Islet of Langerhans (tissue), 1 donor: ENCODE results near the gene ZNF460.
"Not testable (repeated sequence)": the region's sequence is repeated elsewhere in the genome, so short reads cannot be mapped to it uniquely, and the experiment has no call there.

Experiments
- FAIRE-seq: peaks from one replicate; lab custom pipeline; 2011; peaks lifted over from hg19 to GRCh38; lab: Jason Lieb, UNC

The ZNF460 gene

DNA sequence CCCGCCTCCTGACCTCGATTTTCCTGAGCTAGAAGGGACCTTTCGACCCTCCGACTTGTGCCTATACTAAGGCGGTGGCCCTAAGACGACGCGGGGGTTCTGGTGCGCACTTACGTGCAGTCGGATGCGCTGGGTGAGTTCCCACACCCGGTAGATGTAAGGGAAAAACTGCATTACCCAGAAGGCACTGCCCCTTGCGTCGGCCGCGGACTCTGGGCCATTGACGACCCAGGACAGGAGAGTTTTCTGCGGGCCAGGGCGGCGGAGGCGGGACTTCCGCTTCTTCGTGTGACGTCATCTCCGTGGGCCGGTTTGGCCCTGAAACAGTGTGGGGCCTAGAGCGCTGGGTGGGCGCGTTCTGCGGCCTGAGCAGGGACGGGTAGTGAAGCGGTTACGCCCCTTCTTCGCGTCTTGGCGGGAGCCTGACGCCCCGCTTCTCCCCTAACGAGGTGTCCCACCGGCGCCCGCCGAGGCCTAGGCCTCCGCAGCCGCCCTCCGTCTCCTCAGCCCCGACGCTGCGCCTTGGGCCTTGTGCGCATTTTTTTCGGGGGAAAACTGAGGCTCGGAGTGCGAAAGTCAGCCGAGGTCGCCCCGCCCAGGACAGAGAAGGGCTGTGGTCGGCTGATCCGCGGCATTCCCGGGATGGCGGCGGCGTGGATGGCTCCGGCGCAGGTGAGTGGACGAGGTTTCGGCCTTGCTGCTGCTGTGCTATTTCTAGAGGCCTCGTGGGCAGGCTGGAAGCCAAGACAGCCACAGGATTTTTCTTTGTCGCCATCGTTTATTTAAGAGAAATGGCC, at the start of gene ZNF460:
ZNF460 (plus strand) TSS at position 321 of the 797 bp plus-strand sequence; CDS start at position 643, 322 bp downstream.
- FAIRE-seq, result no peak

DNA sequence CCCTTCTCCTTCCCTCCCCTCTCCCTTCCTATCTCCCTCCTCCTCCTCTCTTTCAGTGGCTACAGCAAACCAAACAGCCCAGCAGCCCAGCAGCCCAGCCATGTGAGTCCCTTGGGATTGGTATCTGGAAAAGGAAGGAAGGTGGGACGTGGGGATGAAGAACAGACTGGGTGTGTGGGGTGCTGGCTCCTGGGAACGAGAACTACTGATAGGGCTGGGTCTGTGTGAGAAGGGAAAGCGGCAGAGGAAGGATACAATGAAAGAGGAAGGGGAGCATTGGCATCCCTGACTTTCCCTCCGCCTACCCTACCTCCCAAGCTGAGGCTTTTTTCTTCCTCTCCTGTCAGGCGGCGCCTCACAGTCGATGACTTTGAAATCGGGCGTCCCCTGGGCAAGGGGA, 48.6 kb upstream of the ZNF460 start:
- FAIRE-seq, result no peak

DNA sequence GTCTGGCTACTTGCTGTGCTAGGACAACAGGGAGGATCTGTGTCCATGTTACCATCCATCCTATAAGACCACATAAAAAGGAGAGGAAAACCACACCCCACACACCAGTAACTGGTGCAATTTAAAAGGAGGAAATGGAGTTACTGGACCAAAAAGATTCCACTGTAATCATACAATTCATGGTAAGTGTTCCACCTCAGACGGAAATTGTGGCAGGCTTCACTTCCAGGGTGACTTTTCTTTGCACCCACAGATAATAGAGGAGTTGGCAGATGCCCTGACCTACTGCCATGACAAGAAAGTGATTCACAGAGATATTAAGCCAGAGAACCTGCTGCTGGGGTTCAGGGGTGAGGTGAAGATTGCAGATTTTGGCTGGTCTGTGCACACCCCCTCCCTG, 47.1 kb upstream of the ZNF460 start:
- no peak for FAIRE-seq

DNA sequence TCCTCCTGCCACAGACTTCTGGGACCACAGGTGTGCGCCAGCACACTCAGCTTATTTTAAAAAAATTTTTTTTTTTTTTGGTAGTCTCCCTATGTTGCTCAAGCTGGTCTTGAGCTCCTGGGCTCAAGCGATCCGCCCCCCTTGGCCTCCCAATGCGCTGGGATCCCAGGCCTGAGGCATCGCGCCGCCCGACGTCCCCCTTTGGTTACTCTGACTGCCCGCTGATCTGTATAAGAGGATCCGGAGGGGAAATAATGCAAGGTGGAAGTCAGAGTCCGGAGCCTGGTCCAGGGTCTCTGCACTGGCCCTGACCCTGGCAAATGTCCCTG, 40.3 kb upstream of the ZNF460 start:
- FAIRE-seq, result no peak

DNA sequence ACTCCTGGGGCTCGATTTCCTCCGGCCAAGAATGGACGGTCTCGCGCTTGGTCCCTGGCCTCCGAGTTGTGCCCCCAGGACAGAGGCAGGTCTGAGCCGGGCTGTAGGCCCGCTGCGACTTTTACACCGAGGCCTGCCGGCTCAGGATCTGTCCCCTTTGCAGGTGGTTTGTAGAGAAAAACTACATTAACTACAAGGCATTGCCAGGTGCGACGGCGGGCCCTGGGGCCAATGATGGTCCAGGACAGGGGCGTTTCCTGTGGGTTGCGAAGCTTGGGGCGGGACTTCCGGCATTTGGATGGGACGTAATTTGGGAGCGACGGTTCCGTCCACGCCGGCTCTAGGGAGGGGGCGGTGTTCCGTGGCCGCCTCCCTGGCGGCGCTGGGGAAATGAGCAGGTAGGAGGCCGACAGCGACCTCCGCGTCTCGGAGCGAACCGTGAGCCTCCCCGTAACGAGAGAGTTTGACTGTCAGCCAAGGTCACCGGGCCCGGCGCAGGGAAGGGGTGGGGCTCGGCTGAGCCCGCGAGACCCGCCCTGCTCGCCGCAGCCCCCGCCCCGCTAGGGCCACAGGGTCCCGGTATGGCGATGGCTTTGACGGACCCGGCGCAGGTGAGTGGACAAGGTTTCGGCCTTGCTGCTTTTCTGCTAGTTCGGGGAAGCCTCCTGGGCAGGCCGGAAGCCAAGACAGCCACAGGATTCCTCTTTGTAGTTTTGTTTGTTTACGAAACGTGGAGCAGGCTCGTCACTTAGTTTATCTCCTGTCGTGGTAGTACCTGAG, 39.8 kb upstream of the ZNF460 start, which contains the start of gene ZNF805:
ZNF805 (plus strand) TSS at position 322 of the 780 bp plus-strand sequence; CDS start at position 582, 260 bp downstream.
- peak; percentile 74 for FAIRE-seq

DNA sequence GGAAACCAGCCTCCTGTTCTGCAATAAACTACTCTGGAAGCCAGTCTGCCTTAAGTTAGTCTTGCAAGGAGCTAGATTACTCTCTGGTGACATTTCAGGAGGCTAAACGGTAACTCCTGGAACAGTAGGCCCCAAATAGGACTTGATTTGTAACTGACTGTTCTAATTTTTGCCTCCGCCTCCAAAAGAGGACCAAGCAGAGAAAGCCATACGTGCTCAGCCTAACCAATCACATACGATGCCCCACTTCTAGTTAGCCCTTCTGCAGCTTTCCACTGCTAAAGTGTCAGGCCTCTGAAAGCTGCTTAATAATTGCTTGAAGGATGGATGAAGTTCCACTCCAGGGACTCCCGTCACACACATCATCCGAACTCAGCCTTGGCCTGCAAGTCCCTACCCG, 39.1 kb upstream of the ZNF460 start:
- FAIRE-seq, result no peak

DNA sequence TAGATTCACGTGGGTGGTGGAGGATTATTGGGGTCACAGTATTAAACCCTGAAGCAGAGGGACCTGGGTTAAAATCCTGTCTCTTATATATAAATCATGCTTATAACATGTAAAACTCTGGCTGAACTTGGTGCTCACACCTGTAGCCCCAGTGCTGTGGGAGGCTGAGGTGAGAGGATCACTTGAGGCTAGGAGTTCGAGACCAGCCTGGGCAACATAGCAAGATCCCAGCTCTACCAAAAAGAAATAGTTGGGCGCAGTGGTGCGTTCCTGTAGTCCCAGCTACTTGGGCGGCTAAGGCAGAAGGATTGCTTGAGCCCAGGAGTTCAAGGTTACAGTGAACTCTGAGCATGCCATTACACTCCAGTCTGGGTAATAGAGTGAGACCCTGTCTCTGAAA, 37.5 kb upstream of the ZNF460 start:
- no peak for FAIRE-seq

DNA sequence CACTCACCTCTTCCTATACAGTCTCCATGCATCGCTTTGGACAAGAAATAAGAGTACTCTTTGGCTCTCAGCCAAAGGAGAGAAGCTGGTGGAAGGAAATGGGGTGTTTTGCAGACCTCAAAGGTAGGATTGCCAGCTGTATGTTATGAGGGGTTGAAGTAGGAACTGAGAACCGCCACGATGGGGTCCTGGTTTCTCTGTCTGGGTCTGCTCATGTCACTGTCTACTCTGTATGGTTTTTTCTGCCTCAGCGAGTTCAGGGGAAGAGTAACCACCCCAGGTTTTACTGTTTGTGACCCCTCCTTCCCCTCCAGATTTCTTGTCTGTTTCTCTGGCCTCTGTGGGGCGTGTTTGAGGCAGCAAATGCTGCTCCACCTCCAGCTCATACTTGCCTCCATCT, 35.8 kb upstream of the ZNF460 start:
- no peak for FAIRE-seq

DNA sequence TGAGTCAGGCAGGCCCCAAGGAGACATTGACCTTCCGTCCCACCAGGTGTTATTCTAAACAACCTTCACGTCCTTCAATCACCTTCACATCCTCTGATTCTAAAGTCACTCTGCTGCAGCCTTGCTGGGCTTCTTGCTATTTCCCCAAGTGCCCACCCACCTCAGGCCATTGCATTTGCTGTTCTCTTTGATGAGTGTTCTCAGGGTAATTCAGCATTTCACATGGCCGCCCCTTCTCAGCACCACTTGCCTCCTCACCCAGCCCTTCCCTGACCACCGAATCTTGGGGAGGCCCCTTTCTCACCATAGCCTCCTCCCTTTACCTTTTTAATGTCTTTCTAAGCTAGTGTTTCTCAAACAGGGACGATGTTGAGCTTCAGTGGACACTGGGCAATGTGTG, 35.2 kb upstream of the ZNF460 start:
- no peak for FAIRE-seq

DNA sequence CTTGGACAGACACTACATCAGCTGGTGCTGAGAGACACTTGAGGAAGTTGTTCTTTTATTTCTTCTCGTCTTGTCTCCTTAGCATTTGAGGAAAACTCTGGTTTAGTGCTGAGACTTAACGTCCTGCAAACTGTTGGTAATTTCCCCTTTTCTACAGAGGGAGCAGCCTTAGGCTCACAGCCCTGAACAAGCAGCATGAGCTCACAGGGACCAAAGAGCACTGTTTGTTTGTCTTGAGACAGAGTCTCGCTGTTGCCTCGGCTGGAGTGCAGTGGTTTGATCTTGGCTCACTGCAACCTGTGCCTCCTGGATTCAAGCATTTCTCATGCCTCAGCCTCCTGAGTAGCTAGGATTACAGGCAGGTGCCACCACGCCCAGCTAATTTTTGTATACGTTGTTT, 34.3 kb upstream of the ZNF460 start:
- FAIRE-seq, result no peak

DNA sequence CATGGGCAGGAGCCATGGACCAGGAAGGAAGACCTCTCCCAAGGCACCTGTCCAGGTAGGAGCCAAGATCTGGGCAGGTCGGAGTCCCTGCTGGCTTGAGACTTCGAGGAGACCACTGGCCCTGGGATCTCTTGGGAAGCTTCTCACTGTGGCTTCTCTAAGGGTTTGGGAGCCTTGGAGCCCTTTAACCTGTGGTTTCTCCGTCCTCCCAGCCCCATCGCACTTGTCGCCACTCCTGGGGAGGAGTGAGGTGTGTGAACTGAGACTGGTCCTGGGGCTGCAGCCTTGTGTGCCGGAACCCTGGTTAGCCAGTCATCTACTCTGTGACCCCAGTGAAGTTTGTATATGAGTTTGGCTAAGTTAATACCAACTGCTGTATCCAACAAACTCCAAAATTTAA, 31.6 kb upstream of the ZNF460 start:
- FAIRE-seq, result no peak

DNA sequence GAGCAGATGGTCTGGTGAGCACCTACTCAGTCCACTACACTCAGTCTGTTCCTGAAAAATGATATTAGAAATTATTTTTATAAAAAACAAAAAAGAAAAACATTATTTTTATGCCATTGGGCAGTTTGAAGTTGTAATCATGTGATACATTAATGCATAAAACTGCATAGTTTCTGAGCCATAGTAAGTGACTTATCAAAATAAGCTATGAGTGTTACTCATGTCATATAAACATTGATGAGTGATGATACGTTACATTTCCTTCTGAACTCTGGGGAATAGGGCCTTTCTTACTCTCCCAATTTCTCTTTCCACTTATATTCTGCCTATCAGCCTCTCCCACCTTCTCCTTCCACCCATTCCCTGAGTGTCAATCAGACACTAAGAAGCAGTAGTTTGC, 31.0 kb upstream of the ZNF460 start:
- no peak for FAIRE-seq

DNA sequence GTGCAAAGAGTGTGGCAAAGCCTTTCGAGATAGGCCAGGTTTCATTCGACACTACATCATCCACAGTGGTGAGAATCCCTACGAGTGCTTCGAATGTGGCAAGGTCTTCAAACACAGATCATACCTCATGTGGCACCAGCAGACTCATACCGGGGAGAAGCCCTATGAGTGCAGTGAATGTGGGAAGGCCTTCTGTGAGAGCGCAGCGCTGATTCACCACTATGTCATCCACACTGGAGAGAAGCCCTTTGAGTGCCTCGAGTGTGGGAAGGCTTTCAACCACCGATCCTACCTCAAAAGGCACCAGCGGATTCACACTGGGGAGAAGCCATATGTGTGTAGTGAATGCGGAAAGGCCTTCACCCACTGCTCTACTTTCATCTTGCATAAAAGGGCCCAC, 26.5 kb upstream of the ZNF460 start:
- FAIRE-seq, result not testable (repeated sequence)

DNA sequence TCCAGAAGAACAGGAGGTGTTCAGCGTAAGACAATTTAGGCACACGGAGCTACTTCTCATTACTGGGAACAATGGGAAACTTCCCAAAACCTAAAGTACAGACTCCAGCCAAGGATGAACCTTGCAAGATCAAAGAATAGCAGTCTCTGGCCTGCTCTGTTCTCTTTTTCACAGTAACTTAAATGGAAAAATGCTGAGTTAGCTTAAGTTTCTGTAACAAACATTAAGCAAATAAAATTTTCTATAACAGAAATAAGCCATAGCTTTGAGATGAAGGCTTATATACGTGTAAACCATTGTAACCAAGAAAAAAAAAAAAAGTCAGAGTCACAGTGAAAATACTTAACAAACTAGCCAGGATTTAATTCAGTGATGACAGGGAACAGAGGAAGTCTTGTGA, 18.2 kb upstream of the ZNF460 start:
- FAIRE-seq, result no peak

DNA sequence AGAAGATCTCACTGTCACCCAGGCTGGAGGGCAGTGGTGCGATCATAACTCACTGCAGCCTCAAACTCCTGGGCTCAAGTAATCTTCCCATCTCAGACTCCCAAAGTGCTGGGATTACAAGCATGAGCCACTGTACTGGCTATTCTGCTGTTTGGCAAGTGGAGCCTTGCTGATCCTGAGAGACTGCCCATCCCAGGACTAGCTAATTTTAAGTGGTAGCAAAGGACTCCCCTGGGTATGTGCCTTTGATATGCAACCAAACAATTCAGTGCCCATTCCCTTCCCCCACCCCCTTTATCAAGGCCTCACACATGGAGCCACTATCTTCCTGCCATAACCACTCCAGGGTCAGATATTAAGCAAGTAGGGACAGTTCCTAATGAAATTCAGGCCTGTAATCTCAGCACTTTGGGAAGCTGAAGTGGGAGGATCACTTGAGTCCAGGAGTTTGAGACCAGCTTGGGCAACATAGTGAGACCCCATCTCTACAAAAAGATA, 17.0 kb upstream of the ZNF460 start:
- no peak for FAIRE-seq

DNA sequence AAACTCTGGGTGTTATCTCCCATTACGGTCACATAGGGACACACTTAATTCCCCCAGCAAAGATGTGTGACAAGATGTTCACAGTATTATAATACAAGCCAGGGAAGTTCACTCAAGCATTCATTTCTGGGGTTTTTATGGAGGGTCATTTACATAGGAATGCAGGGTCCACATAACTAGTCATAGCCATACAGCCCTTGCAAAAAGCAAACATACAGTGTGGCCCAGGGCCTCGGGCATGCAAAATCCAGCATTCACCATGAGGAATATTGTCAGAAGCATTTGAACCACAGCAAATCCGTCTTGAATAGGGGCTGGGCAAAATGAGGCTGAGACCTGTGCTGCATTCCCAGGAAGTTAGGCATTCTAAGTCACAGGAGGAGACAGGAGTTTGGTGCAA, 13.0 kb upstream of the ZNF460 start:
- no peak for FAIRE-seq

DNA sequence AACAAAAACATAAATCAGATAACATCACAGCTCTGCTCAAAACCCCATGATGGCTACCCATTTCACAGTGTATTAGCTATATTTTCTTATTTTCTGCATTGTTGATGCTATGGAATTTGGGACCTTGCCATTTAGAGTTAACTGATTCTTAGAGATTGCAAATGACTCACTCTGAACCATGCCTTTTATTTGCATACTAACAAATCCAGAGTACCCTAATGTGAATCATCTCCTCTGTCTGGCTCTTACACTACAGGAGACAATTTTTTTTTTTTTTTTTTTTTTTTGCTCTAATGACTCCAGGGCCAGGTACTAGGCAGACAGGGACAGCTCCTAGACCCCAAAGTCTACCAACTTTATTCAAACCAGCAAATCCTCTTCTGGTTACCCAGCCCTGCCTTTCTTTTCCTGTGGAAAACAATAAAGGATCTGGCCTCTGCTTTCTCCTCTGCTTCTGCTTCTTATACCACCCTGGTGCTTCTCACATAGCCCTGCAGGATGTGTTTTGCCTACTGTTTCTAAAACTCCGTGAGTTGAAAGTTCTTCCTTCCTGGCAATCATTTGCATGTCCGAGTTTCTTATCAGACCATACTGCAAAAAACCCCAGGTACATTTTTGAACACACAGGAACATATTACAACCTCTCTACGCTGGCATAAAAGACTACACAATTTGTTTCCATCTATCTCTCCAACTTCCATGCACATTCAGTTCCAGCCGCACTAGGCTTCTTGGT, 10.6 kb upstream of the ZNF460 start:
- FAIRE-seq, result no peak

DNA sequence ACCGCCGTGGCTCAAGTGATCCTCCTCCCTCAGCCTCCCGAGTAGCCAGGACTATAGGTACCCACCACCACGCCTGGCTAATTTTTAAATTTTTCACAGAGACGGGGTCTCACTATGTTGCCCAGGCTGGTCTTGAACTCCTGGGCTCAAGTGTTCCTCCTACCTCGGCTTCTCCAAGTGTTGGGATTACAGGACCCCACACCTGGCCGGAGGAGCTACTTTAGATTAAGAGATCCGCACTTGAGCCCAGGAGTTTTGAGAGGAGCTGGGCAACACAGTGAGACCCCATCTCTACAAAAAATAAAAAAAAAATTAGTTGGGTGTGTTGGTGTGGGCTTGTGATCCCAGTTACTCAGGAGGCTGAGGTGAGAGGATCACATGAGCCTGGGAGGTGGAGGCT, 9.0 kb upstream of the ZNF460 start:
- FAIRE-seq, result no peak

DNA sequence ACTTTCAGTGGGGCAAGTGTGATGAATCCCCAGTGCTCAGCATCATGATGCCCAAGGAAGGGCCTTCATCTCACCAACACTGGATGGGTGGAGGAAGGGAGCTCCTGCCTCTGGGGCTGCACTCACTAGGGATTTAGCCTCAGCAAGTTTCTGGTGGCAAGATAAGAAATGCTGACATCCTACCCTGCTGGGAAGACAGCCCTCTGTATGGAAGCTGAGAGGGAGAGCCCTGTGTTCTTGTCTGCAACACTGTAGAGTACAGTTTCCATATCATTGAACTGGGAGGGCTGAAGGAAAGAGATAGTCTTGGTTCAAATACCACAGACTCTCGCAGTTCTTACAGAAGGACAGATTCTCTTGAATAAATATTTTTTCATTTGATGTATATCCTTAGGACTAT, 7.3 kb upstream of the ZNF460 start:
- no peak for FAIRE-seq

DNA sequence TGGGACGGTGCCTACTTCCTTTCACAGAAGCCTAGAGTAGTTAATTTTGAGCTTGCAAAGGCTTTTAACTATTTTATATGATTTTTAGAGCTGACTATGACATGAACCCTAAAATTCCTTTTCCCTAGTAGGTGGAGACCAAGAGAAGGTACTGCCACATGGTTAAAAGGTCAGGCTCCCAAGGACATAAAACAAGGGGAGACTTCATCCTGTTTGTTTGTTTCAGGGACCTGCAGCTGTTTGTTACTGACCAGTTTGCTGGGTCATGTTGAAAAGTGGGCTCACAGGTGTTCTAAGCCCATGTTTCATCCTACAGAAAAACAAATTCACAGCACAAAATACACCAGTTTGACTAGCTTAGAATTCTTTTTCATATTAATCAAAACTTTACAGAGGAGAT, 3.9 kb upstream of the ZNF460 start:
- no peak for FAIRE-seq

DNA sequence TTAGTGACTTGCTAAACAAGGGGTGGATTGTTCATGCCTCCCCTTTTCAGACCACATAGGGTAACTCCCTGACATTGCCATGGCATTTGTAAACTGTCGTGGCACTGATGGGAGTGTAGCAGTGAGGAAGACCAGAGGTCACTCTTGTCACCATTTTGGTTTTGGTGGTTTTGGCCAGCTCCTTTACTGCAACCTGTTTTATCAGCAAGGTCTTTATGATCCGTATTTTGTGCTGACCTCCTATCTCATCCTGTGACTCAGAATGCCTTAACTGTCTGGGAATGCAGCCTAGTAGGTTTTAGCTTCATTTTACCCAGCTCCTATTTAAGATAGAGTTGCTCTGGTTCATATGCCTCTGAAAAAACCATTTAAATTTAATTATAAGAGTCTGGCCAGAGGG, 1.8 kb upstream of the ZNF460 start:
- not testable (repeated sequence) for FAIRE-seq

DNA sequence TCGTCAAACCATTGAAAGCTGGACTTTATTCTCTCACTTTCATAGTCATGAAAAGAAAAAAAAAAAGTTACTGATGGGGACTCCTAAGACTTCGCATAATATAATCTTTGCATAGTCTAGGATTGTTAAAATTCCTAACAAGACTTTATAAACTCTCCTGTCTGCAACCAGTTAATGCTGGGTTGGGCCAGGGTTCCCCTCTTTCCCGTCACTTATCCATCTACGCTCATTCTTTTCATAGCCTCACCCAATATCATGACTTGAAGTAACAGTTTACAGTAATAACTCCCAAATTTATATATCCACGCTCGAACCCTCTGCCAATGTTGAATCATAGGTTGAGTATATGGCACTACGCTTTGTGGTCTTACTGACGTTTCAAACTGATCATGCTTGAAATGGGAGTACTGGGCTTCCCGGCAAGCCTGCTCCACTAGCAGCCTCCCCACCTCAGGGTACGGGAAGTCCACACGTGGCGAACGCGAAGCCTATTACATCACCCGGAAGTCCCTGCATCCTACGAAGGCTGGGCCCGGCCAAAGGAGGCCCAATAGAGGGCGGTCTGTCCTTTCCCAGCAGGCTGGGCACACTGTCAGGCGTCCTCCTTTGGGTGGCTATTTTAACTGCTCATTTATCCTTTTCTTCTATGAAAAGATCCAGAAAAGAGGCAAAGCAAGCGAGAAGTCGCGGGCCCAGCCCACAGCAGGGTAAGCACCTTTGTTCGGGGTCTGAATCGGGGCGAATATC, 694 bp upstream of the ZNF460 start:
- peak; percentile 69 for FAIRE-seq
